ENCODE results near the gene ENC1. TPM values are rescaled to one million over a fixed set of nuclear protein-coding genes. Genes with fewer than 3 reads are reported as not detected.

Gene ENC1
- polyA plus RNA-seq, 3 donors: 59.3 to 89.1 (median 78.2) TPM

GRCh38 chr5:74617202-74617601 lies 23.3 kb downstream of the ENC1 start:
- DNase-seq: no peak

DNA sequence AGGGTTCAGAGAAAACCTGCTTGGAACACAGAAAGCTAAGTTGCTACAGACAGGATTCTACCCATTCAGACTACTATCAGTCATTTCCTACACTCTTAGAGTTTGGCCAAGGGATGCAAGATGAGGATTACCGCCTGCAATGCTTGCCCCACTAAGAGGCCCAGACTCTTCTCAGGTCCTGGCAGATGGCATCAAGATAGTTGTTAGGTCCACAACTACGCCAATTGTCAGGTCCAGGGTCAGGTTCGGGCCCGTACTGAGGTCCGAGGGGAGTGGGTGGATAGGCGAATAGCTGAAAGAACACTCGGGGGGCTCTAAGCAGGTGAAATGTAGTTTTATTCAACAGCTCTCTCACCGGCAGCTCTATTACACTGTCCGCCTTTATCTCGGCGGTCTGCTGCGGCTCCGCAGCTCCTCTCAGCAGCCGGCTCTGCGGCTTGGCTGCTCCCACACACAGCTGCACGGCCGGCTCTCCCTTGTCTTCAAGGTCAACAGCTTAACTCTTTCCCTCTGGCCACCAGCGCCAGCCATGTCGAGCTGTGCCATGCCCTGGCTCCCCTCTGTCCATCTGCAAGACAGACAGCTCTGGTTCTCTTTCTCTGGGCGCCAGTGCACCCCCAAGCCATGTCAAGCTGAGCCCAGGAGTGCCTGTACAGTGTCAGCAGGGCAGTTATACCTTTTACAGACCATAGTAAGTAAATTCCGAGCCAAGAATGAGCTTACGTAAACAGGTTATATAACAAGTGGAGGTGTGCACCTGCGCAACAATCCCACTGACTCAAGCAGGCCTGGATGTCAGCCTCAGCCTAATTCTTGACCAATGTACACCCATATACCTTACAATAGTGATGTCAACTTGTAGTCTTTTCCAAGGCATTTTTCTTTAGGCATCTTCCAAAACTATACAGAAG lies 24.0 kb downstream of the ENC1 start:
- peak; percentile 58 for DNase-seq

GRCh38 chr5:74613283-74613682 lies 27.2 kb downstream of the ENC1 start:
- DNase-seq: no peak

DNA sequence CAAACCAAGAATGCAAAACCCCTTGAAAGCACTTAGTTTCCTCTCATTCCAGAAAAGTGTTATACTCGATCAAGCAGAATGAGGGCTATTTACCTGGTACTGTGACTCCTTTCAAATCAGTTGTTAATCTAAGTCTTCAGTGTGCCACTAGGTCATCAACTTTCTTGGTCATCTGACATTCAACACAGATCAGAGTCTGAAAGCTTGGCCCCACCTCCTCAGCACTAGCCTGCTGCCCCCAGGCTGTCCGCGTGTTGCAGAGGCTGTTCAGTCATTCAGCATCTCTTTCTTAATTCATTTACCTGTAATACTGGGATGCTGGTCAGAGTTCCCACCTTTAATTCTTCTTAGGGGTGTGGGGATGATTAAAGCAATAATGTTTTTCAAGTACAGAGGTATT lies 28.5 kb downstream of the ENC1 start:
- DNase-seq: no peak

GRCh38 chr5:74608736-74609601 lies 31.6 kb downstream of the ENC1 start:
- DNase-seq: no peak

DNA sequence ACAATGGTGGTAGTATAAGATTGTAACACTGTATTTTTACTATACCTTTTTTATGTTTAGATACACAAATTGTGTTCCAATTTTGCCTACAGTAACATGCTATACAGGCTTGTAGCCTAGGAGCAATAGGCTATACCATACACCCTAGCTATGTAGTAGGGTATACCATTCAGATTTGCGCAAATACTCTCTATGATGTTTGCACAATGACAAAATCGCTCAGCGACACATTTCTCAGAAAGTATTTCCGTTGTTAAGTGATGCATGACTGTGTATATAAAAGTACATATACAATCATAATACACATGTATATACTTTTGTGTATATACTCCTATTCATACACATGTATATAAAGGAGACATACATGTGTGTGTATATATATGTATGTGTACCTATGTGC lies 34.8 kb downstream of the ENC1 start:
- DNase-seq: no peak

- DNase-seq: no peak
Measured at GRCh38 chr5:74603376-74603775, 37.2 kb downstream of the ENC1 start.

- no peak for DNase-seq
Measured at GRCh38 chr5:74599148-74599547, 41.4 kb downstream of the ENC1 start.

GRCh38 chr5:74598731-74599130 lies 41.8 kb downstream of the ENC1 start:
- DNase-seq: no peak

DNA sequence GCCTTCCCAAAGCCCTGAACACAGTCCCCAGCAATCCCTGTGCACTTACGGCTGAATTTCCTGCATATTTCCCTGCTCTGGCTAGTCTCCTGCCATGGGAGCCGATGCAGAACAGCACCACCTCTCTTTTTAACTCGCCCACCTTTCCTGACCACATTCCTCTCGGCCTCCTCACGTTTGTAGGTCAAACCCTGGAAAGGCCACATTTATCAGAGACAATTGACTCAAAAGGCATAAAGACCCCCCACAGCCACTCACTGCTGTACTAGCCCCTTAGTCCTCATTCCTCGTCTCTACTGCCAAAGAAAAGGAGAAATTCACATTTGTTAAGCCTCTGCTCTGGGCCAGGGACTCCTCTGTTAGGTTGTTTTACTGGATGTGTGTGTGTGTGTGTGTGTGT lies 43.6 kb downstream of the ENC1 start:
- DNase-seq: no peak

DNA sequence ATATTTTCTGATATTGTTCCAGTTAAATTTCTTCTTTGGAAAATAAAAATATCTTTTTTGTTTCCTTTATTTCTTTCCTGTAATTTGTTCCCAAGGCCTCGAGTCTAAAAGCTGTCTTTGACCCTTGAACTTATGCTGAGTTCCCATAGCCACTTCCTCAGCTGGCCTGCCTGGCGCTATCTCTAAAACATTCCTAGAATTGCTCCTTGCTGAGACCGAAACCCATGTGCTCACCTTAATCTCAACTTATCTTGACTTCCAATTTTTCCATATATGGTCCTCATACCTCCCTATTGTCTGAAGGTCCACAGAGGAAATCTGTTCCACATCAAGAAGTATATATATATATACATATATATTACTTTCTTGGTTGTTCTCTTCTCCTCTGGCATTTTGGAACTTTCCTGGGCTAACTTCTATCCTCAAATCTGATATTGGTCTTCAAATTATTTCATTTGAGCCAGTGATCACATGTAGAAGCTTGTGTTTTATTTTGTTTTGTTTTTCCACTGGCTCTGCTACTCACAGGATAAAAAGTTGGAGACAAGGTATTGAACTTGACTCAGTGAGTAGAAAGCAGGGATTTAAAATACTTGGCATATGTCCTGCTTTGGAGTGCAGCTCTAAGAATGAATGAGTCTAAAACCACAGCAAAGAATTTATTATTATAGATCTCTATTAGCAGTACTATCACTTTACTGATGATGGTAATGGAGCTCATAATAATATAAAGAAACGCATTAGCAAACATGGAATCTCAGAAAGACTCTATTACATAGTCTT lies 45.2 kb downstream of the ENC1 start:
- no peak for DNase-seq

GRCh38 chr5:74594137-74595040 lies 46.1 kb downstream of the ENC1 start:
- no peak for DNase-seq

GRCh38 chr5:74589204-74590056 lies 51.1 kb downstream of the ENC1 start:
- DNase-seq: no peak

DNA sequence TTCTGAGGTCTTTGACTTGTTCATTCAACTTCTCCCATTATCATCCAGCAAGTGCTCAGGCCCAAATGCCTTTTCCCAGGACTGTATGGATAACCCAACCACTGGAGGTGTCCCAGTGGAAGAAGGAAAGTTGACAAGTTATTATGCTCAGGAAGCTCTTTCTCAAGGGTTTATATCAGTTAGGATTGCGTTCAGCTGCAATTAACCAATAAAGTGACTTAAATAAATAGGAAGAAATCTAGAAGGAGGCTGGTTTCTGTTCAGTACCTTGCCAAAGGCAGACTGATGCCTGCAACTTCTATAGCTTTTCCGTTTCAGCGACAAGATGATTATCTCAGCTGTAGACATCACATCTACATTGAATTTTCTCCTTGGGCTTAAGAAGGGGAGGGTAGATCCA lies 52.1 kb downstream of the ENC1 start:
- no peak for DNase-seq

DNA sequence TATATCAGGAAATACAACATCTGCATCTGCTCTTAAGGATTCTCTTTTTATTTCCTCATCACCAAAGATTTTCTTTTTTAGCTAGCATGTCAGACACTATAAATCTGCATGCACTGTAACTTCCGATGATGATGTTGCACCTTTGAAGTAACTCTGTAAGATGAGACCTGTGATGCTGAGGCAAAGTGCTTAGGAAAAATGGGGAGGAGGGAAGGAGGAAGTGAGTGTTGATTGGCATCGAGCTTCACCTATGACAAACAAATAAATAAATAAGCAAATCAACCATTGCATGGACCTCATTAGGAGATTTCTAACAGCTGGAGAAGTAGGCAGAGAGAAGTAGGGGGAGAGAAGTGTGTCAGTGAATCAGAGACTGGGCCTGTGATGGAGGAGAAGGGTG lies 52.6 kb downstream of the ENC1 start:
- peak; percentile 24 for DNase-seq

DNA sequence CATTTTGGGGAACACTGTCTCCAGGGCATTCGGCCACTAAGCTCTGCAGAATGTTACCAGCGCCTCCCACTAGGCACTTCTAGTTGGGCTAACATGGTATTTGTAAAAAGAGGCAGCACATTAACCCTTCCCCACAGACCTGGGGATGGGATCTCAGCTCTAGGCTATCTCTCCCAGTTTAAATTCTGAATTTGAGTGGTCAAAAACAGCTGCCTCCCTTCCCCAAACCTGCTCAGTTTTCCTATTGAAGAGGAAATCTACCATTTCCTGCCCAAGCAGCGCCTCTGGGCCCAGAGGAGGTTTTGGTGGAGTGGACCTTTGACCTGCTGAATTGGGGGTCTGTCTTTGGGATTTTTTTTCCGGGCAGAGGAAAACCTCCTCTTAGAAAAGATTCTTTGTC lies 53.2 kb downstream of the ENC1 start:
- no peak for DNase-seq

GRCh38 chr5:74586856-74587255 lies 53.7 kb downstream of the ENC1 start:
- no peak for DNase-seq

- DNase-seq: no peak
Measured at GRCh38 chr5:74582853-74583252, 57.7 kb downstream of the ENC1 start.

- DNase-seq: no peak
Measured at GRCh38 chr5:74581988-74582365, 58.6 kb downstream of the ENC1 start.

DNA sequence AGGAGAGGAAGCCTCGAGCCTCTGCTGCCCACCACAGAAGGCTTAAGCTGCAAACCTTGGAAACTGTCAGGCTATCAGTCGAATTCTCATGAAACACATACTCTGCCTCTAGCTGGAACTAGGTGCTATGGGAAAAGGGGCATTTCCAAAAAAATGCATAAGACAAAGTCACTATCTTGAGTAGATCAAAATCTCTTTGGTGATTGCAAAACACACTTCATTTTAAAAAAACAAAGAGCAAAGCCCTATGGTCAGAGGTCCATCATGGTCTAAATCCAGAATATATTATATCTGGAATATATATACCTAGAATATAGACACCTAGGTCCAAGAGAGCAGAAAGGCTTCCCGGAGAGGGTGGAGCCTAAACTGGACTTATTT lies 59.8 kb downstream of the ENC1 start:
- no peak for DNase-seq

Measured in renal pelvis (tissue), 4 donors.